ENCODE measurements around the gene RAB5IF. TPM values are rescaled to one million over a fixed set of nuclear protein-coding genes. Genes with fewer than 3 reads are reported as not detected.

Gene RAB5IF
- total RNA-seq, 1 experiment from 2014 or later, result 112 TPM

GRCh38 chr20:36573103-36573797 is 32.3 kb upstream of the RAB5IF start, which contains the start of gene TGIF2:
Gene TGIF2 (plus strand): TSS chr20:36573597. CDS start chr20:36578775, 5,178 bp downstream.
- peak within 1 kb of the TSS; percentile 87 for H3K27ac Mint-ChIP-seq (ENCODE audit: low read depth, unreplicated experiment)
- peak; percentile 57 for DNase-seq (ENCODE audit: unreplicated experiment)
- H3K27me3 Mint-ChIP-seq (ENCODE audit: insufficient read depth, unreplicated experiment), result no peaks in the 10 kb centered on the region
- POLR2A ChIA-PET, result interaction anchor here (0.7 to 6.4 kb wide), 7 partner anchors 11 to 677 kb away, joined by 3 to 60 read pairs (median 4); partner anchors contain the start of genes RAB5IF and SCAND1
- intact Hi-C loops (cut with micrococcal nuclease), result no loop called here
- H3K4me1 Mint-ChIP-seq (ENCODE audit: insufficient read depth, unreplicated experiment), result peaks cover 19% of the 10 kb centered on the region
- H3K4me3 Mint-ChIP-seq (ENCODE audit: unreplicated experiment), result peak within 1 kb of the TSS; percentile 74
- no TSS peak for BruUV-seq (replicated peaks)
- no peaks in the 10 kb centered on the region for H3K36me3 Mint-ChIP-seq (ENCODE audit: insufficient read depth, unreplicated experiment)
- CTCF ChIA-PET, result interaction anchor here (1.0 to 2.8 kb wide), 3 partner anchors 14 to 32 kb away, joined by 3 to 8 read pairs (median 5); partner anchors contain the start of gene RAB5IF
- TF ChIP-seq CTCF (IDR thresholded peaks at IDR 0.05; ENCODE audit: unreplicated experiment), result no peak
- H3K9me3 Mint-ChIP-seq (ENCODE audit: unreplicated experiment), result no peaks in the 10 kb centered on the region

- Mint-ChIP-seq H3K4me3 (ENCODE audit: unreplicated experiment) (peak overlapping the region; percentile 74), H3K27ac (ENCODE audit: low read depth, unreplicated experiment) (no peak overlapping the region), H3K27me3 (ENCODE audit: insufficient read depth, unreplicated experiment) (no peaks in the 10 kb centered on the region), H3K36me3 (ENCODE audit: insufficient read depth, unreplicated experiment) (no peaks in the 10 kb centered on the region), H3K4me1 (ENCODE audit: insufficient read depth, unreplicated experiment) (peaks cover 19% of the 10 kb centered on the region), H3K9me3 (ENCODE audit: unreplicated experiment) (no peaks in the 10 kb centered on the region)
- TF ChIP-seq CTCF (IDR thresholded peaks at IDR 0.05; ENCODE audit: unreplicated experiment), result no peak
- intact Hi-C loops (cut with micrococcal nuclease), result no loop called here
- POLR2A ChIA-PET, result interaction anchor here (0.7 to 6.4 kb wide), 8 partner anchors 11 to 677 kb away, joined by 3 to 60 read pairs (median 5); partner anchors contain the start of genes RAB5IF and SCAND1
- CTCF ChIA-PET, result interaction anchor here (1.0 to 1.3 kb wide), 4 partner anchors 15 to 19 kb away, joined by 3 to 5 read pairs (median 5); no protein-coding TSS in a partner anchor
- no peak for DNase-seq (ENCODE audit: unreplicated experiment)
- BruUV-seq (replicated peaks), result no TSS peak
Measured at GRCh38 chr20:36573798-36574365, 31.7 kb upstream of the RAB5IF start.

GRCh38 chr20:36574366-36575135 is 31.0 kb upstream of the RAB5IF start:
- no TSS peak for BruUV-seq (replicated peaks)
- TF ChIP-seq CTCF (IDR thresholded peaks at IDR 0.05; ENCODE audit: unreplicated experiment), result no peak
- ChIA-PET POLR2A (interaction anchor here (0.6 to 6.4 kb wide), 9 partner anchors 10 to 317 kb away, joined by 3 to 60 read pairs (median 4); partner anchors contain the start of genes NDRG3 and RAB5IF), CTCF (interaction anchor here (0.6 to 1.3 kb wide), 5 partner anchors 17 to 757 kb away, joined by 3 to 5 read pairs (median 3); partner anchors contain the start of gene DSN1)
- intact Hi-C loops (cut with micrococcal nuclease), result no loop called here
- Mint-ChIP-seq H3K4me3 (ENCODE audit: unreplicated experiment) (peak overlapping the region; percentile 74), H3K27me3 (ENCODE audit: insufficient read depth, unreplicated experiment) (no peaks in the 10 kb centered on the region), H3K27ac (ENCODE audit: low read depth, unreplicated experiment) (peak overlapping the region; percentile 6), H3K9me3 (ENCODE audit: unreplicated experiment) (no peaks in the 10 kb centered on the region), H3K4me1 (ENCODE audit: insufficient read depth, unreplicated experiment) (peaks cover 19% of the 10 kb centered on the region), H3K36me3 (ENCODE audit: insufficient read depth, unreplicated experiment) (peaks cover under 1% of the 10 kb centered on the region)
- DNase-seq (ENCODE audit: unreplicated experiment), result peak; percentile 47

All from MCF 10A (cell line).